Activated CD4-positive, alpha-beta T cell treated with anti-CD3 and anti-CD28 coated beads for 36 hours (primary cell): ENCODE measurements around the gene NCSTN. TPM values are rescaled to one million over a fixed set of nuclear protein-coding genes. Genes with fewer than 3 reads are reported as not detected.

Source experiments
- ATAC-seq: fragments of 200-7000 bp; cut with Tn5 transposase; one replicate; pipeline ENCODE4 v1.10.0; 2021; ENCODE audit warnings: mild to moderate bottlenecking, moderate library complexity
- CTCF ChIA-PET: fragments of 350-600 bp; sonication (Branson Sonifier 250); formaldehyde crosslinking; loops from one replicate; lab custom pipeline; 2021; ENCODE audit warnings: antibody characterized with exemption; lab: Charles Lee
- POLR2A ChIA-PET: fragments of 350-600 bp; sonication (Branson Sonifier 250); formaldehyde crosslinking; loops from one replicate; lab custom pipeline; 2021; ENCODE audit warnings: antibody characterized with exemption, inconsistent platforms; lab: Charles Lee
- DNase-seq: peaks from one replicate; pipeline ENCODE4 v3.0.0-alpha.2; 2020
- H3K27ac Mint-ChIP-seq: one replicate; pipeline ENCODE4 v1.8.0; 2021; ENCODE audit warnings: mixed read lengths
- H3K27me3 Mint-ChIP-seq: one replicate; pipeline ENCODE4 v1.8.0; 2021; ENCODE audit warnings: mixed read lengths
- H3K36me3 Mint-ChIP-seq: one replicate; pipeline ENCODE4 v1.8.0; 2021; ENCODE audit warnings: low read depth, mixed read lengths
- H3K4me1 Mint-ChIP-seq: one replicate; pipeline ENCODE4 v1.8.0; 2021; ENCODE audit warnings: mixed read lengths
- H3K4me3 Mint-ChIP-seq: one replicate; pipeline ENCODE4 v1.8.0; 2021; ENCODE audit warnings: mild to moderate bottlenecking, moderate library complexity, mixed read lengths
- H3K9me3 Mint-ChIP-seq: one replicate; pipeline ENCODE4 v1.8.0; 2021; ENCODE audit warnings: low read depth, mixed read lengths
- intact Hi-C, 2 experiments: fragments of 100-400 bp; cut with DNase I in 1 of 2; cut with micrococcal nuclease in 1 of 2; formaldehyde crosslinking; loops; one replicate each; pipeline versions ENCODE4 v1.14.2 to v1.15.1; 2022 to 2024; cut with DNase I, micrococcal nuclease
- total RNA-seq, 2 experiments: library from RNA; stranded (reverse); gene quantifications; one replicate each; pipeline ENCODE4 v1.2.3, GENCODE V29; 2021

Gene NCSTN
- total RNA-seq, 2 experiments from 2014 or later = 47.0 to 51.5 TPM

- Mint-ChIP-seq H3K9me3 (no peaks in the 10 kb centered on the region), H3K4me3 (no peak overlapping the region), H3K4me1 (peaks cover 11% of the 10 kb centered on the region), H3K27me3 (no peaks in the 10 kb centered on the region), H3K36me3 (peaks cover 40% of the 10 kb centered on the region), H3K27ac (no peak overlapping the region)
- ChIA-PET CTCF (interaction anchor here (1.0 to 1.6 kb wide), 3 partner anchors 8 to 30 kb away, joined by 3 to 6 read pairs (median 5); no protein-coding TSS in a partner anchor), POLR2A (no interaction called here)
- ATAC-seq (no peak), DNase-seq (no peak)
- intact Hi-C loops = no loop called here
Measured at GRCh38 chr1:160346958-160347357, 3.8 kb downstream of the NCSTN start.

DNA sequence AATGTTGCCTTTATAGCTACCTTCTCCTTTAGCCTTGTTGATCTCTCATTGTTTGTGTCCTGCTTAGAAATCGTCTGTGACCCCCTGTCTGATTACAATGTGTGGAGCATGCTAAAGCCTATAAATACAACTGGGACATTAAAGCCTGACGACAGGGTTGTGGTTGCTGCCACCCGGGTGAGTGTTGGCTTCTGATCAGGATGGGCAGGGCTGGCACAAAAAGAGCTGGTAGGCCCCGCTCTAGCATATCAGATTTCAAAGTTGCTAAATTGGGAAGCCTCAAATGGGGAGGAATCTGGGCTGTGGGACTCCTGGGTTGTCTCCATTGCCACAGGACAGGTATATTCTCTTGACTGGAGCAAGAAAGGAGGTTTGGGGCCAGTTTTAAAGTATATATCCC lies 8.4 kb downstream of the NCSTN start:
- no peak for ATAC-seq
- H3K4me1 Mint-ChIP-seq = no peaks in the 10 kb centered on the region
- no peak overlapping the region for H3K4me3 Mint-ChIP-seq
- no peak for DNase-seq
- peaks cover 52% of the 10 kb centered on the region for H3K36me3 Mint-ChIP-seq
- intact Hi-C loops = no loop called here
- no peaks in the 10 kb centered on the region for H3K27me3 Mint-ChIP-seq
- H3K9me3 Mint-ChIP-seq = no peaks in the 10 kb centered on the region
- no peak overlapping the region for H3K27ac Mint-ChIP-seq
- POLR2A ChIA-PET = no interaction called here
- CTCF ChIA-PET = interaction anchor here (0.9 to 1.9 kb wide), 6 partner anchors 10 to 255 kb away, joined by 3 to 5 read pairs (median 4); no protein-coding TSS in a partner anchor

DNA sequence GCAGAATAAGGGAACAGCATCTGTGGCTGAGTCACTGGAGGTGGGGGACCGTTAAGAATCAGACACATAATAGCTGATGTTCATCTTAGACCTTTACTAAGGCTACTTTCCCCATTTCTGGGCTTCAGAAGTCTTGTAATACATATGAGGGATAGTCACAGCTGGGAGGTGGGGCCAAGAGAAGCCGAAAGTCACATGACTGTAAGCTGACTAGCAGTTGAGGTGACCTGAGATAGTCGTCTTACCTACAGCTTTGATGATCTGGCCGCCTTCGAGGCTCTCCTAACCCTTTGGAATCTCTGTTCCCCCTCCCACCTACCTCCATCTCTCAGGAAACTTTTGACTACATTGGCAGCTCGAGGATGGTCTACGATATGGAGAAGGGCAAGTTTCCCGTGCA lies 9.4 kb downstream of the NCSTN start:
- DNase-seq (no peak), ATAC-seq (no peak)
- no peak overlapping the region for H3K4me3 Mint-ChIP-seq
- no peaks in the 10 kb centered on the region for H3K27me3 Mint-ChIP-seq
- intact Hi-C loops = no loop called here
- peaks cover 58% of the 10 kb centered on the region for H3K36me3 Mint-ChIP-seq
- no peak overlapping the region for H3K27ac Mint-ChIP-seq
- no peaks in the 10 kb centered on the region for H3K9me3 Mint-ChIP-seq
- no peaks in the 10 kb centered on the region for H3K4me1 Mint-ChIP-seq
- POLR2A ChIA-PET = interaction anchor here (0.6 to 1.0 kb wide), 2 partner anchors 25 to 308 kb away, joined by 4 to 6 read pairs; no protein-coding TSS in a partner anchor
- CTCF ChIA-PET = interaction anchor here (0.6 to 3.9 kb wide), 5 partner anchors 15 to 530 kb away, joined by 3 to 38 read pairs (median 4); no protein-coding TSS in a partner anchor

DNA sequence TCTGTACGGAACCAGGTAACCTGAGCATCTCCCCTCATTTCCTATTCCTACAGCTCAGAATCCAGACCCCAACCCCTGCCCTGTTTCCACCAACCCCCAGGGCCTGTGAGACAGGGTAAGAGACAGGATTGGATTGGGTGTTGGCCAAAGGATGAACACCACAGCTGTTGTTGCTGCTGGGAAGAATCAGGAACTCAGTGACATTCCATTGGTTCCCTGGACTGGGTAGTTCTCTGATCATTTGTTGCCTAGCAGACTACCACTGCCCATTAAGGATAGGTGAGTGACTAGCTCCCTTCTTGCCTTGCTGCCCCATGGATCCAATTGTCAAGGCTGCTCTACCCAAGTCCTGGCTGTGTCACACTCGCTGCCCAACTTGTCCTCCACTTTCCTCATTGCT lies 10.0 kb downstream of the NCSTN start:
- Mint-ChIP-seq H3K27me3 (no peaks in the 10 kb centered on the region), H3K27ac (no peak overlapping the region), H3K36me3 (peaks cover 59% of the 10 kb centered on the region), H3K4me1 (no peaks in the 10 kb centered on the region), H3K9me3 (no peaks in the 10 kb centered on the region), H3K4me3 (no peak overlapping the region)
- intact Hi-C loops = no loop called here
- ChIA-PET CTCF (interaction anchor here (0.7 to 3.9 kb wide), 10 partner anchors 9 to 272 kb away, joined by 3 to 38 read pairs (median 6); no protein-coding TSS in a partner anchor), POLR2A (interaction anchor here (0.6 to 1.0 kb wide), 2 partner anchors 24 to 307 kb away, joined by 4 to 6 read pairs; no protein-coding TSS in a partner anchor)
- no peak for ATAC-seq
- DNase-seq = no peak

DNA sequence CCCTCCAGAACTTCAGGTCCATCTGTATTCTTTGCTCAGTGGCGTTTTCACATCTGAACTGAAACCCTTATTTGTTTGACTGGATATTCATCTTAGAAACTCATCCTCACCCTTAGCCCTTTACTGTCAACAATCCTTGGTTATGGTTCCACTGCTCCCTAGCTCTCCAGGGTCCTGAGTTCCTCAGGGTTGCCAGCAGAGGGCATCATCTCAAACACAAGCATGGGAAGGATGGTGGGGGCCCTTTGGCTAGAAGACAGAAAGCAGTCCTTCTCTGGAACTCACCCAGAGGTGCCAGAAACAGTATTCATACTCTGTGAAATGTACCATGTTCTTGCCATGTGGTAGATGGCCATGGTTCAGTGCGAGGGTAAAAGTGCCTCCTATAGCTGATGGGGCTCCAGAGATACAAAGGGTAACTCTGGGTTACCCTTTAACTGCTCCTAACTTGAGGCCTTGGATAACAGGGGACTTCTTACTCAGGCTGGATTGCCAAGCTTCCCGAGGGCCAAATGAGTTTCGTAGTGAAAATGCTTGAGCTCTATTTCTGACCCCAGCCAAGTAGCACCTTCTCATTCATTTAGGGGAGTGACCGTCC lies 11.3 kb downstream of the NCSTN start:
- ATAC-seq (peak; percentile 74), DNase-seq (peak; percentile 47)
- Mint-ChIP-seq H3K9me3 (no peaks in the 10 kb centered on the region), H3K4me3 (no peak overlapping the region), H3K27me3 (no peaks in the 10 kb centered on the region), H3K4me1 (no peaks in the 10 kb centered on the region), H3K36me3 (peaks cover 62% of the 10 kb centered on the region), H3K27ac (no peak overlapping the region)
- intact Hi-C loops = no loop called here
- ChIA-PET CTCF (interaction anchor here (0.9 to 3.9 kb wide), 16 partner anchors 8 to 255 kb away, joined by 3 to 38 read pairs (median 6); no protein-coding TSS in a partner anchor), POLR2A (interaction anchor here (0.6 kb wide), 1 partner anchor 53 kb away, joined by 3 read pairs; no protein-coding TSS in a partner anchor)

GRCh38 chr1:160357286-160358002 lies 14.3 kb downstream of the NCSTN start:
- POLR2A ChIA-PET = interaction anchor here (0.7 kb wide), 1 partner anchor 11 kb away, joined by 3 read pairs; no protein-coding TSS in a partner anchor
- ATAC-seq (no peak), DNase-seq (no peak)
- Mint-ChIP-seq H3K27ac (no peak overlapping the region), H3K27me3 (no peaks in the 10 kb centered on the region), H3K36me3 (peaks cover 50% of the 10 kb centered on the region), H3K4me3 (no peak overlapping the region), H3K9me3 (no peaks in the 10 kb centered on the region), H3K4me1 (no peaks in the 10 kb centered on the region)
- CTCF ChIA-PET = interaction anchor here (0.7 to 1.8 kb wide), 6 partner anchors 19 to 251 kb away, joined by 3 to 6 read pairs (median 3); no protein-coding TSS in a partner anchor
- intact Hi-C loops = no loop called here

GRCh38 chr1:160358073-160358472 lies 14.9 kb downstream of the NCSTN start:
- POLR2A ChIA-PET = interaction anchor here (0.7 kb wide), 1 partner anchor 12 kb away, joined by 3 read pairs; no protein-coding TSS in a partner anchor
- Mint-ChIP-seq H3K36me3 (peaks cover 48% of the 10 kb centered on the region), H3K9me3 (no peaks in the 10 kb centered on the region), H3K4me1 (no peaks in the 10 kb centered on the region), H3K27ac (no peak overlapping the region), H3K27me3 (no peaks in the 10 kb centered on the region), H3K4me3 (no peak overlapping the region)
- intact Hi-C loops = no loop called here
- DNase-seq (no peak), ATAC-seq (no peak)
- CTCF ChIA-PET = interaction anchor here (0.7 to 1.8 kb wide), 4 partner anchors 19 to 674 kb away, joined by 3 to 6 read pairs (median 4); no protein-coding TSS in a partner anchor

DNA sequence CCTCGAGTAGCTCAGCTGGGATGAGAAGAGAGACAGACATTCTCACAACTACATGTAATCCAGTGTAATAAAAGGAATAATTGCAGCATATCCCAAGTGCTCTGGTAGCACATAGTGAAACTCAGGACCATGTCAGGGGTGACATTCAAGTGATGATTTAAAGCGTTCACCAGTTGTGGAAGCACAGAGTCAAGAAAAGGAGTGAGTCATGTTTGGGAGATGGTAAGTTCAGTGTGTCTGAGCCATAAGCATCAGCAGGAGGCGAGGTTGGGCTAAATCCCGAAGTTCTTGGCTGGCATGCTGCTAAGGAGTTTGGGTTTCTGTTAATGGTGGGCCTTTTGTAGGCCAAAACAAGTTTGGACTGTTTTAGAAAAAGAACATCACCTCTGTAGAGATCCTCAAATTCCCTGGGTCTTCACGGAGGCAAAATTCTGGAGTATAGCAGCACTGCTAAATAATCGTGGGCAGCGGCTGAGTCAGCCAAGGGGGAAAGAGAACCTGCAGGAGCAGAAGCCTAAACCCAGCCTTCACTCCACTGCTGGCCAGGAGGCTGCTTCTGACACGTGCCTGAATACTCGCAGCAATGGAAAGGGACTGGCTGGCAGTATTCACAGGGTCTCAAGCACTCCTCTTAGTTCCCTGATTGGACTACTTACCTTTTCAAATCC lies 16.5 kb downstream of the NCSTN start:
- peaks cover 39% of the 10 kb centered on the region for H3K36me3 Mint-ChIP-seq
- ChIA-PET CTCF (no interaction called here), POLR2A (interaction anchor here (0.5 kb wide), 1 partner anchor 26 kb away, joined by 3 read pairs; no protein-coding TSS in a partner anchor)
- no peak overlapping the region for H3K27ac Mint-ChIP-seq
- no peaks in the 10 kb centered on the region for H3K4me1 Mint-ChIP-seq
- no peak for DNase-seq
- no peak for ATAC-seq
- H3K4me3 Mint-ChIP-seq = no peak overlapping the region
- H3K27me3 Mint-ChIP-seq = no peaks in the 10 kb centered on the region
- intact Hi-C loops = no loop called here
- no peaks in the 10 kb centered on the region for H3K9me3 Mint-ChIP-seq

DNA sequence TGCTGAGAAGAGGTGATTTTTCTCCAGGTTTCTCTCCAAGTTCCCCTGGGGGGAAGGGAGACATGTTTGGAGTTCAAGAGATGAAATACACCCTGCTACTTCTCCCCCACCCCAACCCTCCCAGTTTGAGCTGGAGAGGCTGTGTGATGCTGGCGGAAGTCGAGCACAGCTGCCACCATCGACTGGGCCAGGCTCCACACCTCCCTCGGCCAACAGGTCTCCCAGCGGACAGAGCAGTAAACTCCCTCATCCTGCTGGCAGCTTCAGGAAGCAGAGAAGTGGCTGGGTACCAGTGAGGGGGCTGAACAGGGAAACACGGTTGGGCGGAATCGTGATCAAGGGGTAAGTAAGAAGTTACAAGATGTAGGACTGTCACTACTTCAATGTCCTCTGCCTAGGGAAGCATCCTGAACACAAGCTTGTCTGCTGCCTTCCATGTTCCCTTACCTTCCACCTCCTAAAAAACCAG lies 17.1 kb downstream of the NCSTN start:
- H3K36me3 Mint-ChIP-seq = peaks cover 35% of the 10 kb centered on the region
- ChIA-PET POLR2A (interaction anchor here (0.5 kb wide), 1 partner anchor 27 kb away, joined by 3 read pairs; no protein-coding TSS in a partner anchor), CTCF (no interaction called here)
- no peaks in the 10 kb centered on the region for H3K9me3 Mint-ChIP-seq
- DNase-seq (no peak), ATAC-seq (no peak)
- intact Hi-C loops = no loop called here
- no peaks in the 10 kb centered on the region for H3K4me1 Mint-ChIP-seq
- no peak overlapping the region for H3K27ac Mint-ChIP-seq
- no peaks in the 10 kb centered on the region for H3K27me3 Mint-ChIP-seq
- no peak overlapping the region for H3K4me3 Mint-ChIP-seq

DNA sequence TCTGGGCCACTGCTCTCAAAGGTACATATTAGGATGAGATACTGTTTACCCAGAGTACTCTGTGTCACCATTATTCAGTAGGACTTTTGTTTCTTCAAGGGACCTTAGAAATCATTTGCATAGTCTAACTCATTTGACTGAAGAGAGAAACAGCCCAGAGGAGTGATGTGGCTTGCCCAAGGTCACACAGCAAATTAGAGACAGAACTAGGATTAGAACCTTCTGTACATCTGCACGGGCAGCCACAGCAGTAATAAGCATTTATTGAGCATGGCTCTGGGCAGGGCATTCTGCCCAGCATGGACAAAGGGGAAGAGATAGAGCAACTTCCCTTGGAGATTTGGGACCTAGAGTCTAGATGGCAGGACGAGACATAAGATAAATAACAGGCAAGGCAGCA lies 18.0 kb downstream of the NCSTN start:
- H3K4me3 Mint-ChIP-seq = no peak overlapping the region
- intact Hi-C loops = no loop called here
- CTCF ChIA-PET = interaction anchor here (1.0 kb wide), 1 partner anchor 10 kb away, joined by 4 read pairs; no protein-coding TSS in a partner anchor
- peaks cover 28% of the 10 kb centered on the region for H3K36me3 Mint-ChIP-seq
- POLR2A ChIA-PET = no interaction called here
- no peaks in the 10 kb centered on the region for H3K27me3 Mint-ChIP-seq
- H3K4me1 Mint-ChIP-seq = no peaks in the 10 kb centered on the region
- H3K9me3 Mint-ChIP-seq = no peaks in the 10 kb centered on the region
- no peak for DNase-seq
- no peak for ATAC-seq
- H3K27ac Mint-ChIP-seq = peak overlapping the region; percentile 12

DNA sequence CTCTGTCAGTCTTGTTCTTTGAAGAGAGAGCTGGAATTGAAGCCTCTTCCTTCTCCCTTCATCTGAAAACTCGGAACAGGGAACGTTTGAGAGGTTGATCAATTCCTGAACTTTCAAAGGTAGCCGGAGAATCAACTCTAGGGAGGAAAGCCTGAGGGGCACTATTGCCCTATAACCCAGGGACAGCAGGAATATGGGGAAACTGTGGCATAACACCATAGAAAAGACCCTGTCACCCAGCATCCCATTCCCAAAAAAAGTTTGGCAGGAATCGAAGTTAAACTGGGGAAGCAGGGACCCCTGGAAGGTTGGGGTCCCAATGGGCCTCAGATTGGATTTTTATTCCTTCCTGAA lies 18.6 kb downstream of the NCSTN start:
- Mint-ChIP-seq H3K27ac (no peak overlapping the region), H3K9me3 (no peaks in the 10 kb centered on the region), H3K4me1 (no peaks in the 10 kb centered on the region), H3K4me3 (no peak overlapping the region), H3K36me3 (peaks cover 24% of the 10 kb centered on the region), H3K27me3 (no peaks in the 10 kb centered on the region)
- no peak for ATAC-seq
- ChIA-PET CTCF (interaction anchor here (1.0 to 2.7 kb wide), 3 partner anchors 8 to 16 kb away, joined by 4 to 12 read pairs (median 4); no protein-coding TSS in a partner anchor), POLR2A (no interaction called here)
- intact Hi-C loops = no loop called here
- no peak for DNase-seq
